ENCODE data around the gene ACER2. TPM values are rescaled to one million over a fixed set of nuclear protein-coding genes. Genes with fewer than 3 reads are reported as not detected.
A peak's percentile ranks its signal among the peaks of the same experiment; 100 is the strongest.

The ACER2 gene
- total RNA-seq, 1 experiment from 2014 or later, result 8.8 TPM

- no peak for TF ChIP-seq ATF6 (CRISPR knock-in tag; IDR thresholded peaks at IDR 0.05)
- TF ChIP-seq ZNF317 (CRISPR knock-in tag; IDR thresholded peaks at IDR 0.05; ENCODE audit: borderline replicate concordance, low read depth), result no peak
- TF ChIP-seq TCF7 (CRISPR knock-in tag; IDR thresholded peaks at IDR 0.05; ENCODE audit: low read depth), result no peak
These were observed 35.3 kb upstream of the ACER2 start (continued) for GRCh38 chr9:19373527-19373926.

GRCh38 chr9:19375538-19375937 lies 33.3 kb upstream of the ACER2 start:
- Mint-ChIP-seq H3K36me3 (peaks cover 66% of the 10 kb centered on the region), H3K27ac (0 out of 2 replicates have a peak overlapping the region, but pooled peaks have one; percentile 48), H3K4me3 (no peak overlapping the region), H3K4me1 (peaks cover 27% of the 10 kb centered on the region), H3K27me3 (ENCODE audit: low read depth) (no peaks in the 10 kb centered on the region), H3K9me3 (no peaks in the 10 kb centered on the region)
- no peak for ATAC-seq
- DNase-seq (ENCODE audit: low spot score), result no peak
- ChIA-PET POLR2A (interaction anchor here (1.1 kb wide), 1 partner anchor 143 kb away, joined by 5 read pairs; no protein-coding TSS in a partner anchor), CTCF (interaction anchor here (0.9 to 2.1 kb wide), 2 partner anchors 82 to 90 kb away, joined by 3 to 8 read pairs; no protein-coding TSS in a partner anchor)
- TF ChIP-seq CBFB (CRISPR knock-in tag; IDR thresholded peaks at IDR 0.05; ENCODE audit: low read depth) (no peak), GTF2I (CRISPR knock-in tag; conservative IDR thresholded peaks at IDR 0.05) (no peak), ZSCAN18 (CRISPR knock-in tag; IDR thresholded peaks at IDR 0.05) (no peak), TP53 (CRISPR knock-in tag; IDR thresholded peaks at IDR 0.05) (no peak), EMX1 (CRISPR knock-in tag; IDR thresholded peaks at IDR 0.05) (no peak), SMAD3 (CRISPR knock-in tag; IDR thresholded peaks at IDR 0.05; ENCODE audit: borderline replicate concordance) (no peak), E2F5 (CRISPR knock-in tag; IDR thresholded peaks at IDR 0.05) (no peak), GABPB1 (CRISPR knock-in tag; IDR thresholded peaks at IDR 0.05) (no peak), FOXP1 (CRISPR knock-in tag; IDR thresholded peaks at IDR 0.05; ENCODE audit: borderline replicate concordance) (no peak), PREB (CRISPR knock-in tag; IDR thresholded peaks at IDR 0.05; ENCODE audit: borderline replicate concordance) (no peak)

GRCh38 chr9:19376931-19377330 lies 31.9 kb upstream of the ACER2 start:
- POLR2A ChIA-PET, result no interaction called here
- ATAC-seq (no peak), DNase-seq (ENCODE audit: low spot score) (no peak)
- CTCF ChIA-PET, result interaction anchor here (1.5 kb wide), 1 partner anchor 88 kb away, joined by 4 read pairs; no protein-coding TSS in a partner anchor
- Mint-ChIP-seq H3K36me3 (peaks cover 66% of the 10 kb centered on the region), H3K27ac (peak overlapping the region; percentile 66), H3K4me1 (peaks cover 33% of the 10 kb centered on the region), H3K27me3 (ENCODE audit: low read depth) (no peaks in the 10 kb centered on the region), H3K4me3 (peak overlapping the region; percentile 99), H3K9me3 (no peaks in the 10 kb centered on the region)
- TF ChIP-seq ERG (CRISPR knock-in tag; IDR thresholded peaks at IDR 0.05), result no peak
- TF ChIP-seq SOX15 (CRISPR knock-in tag; IDR thresholded peaks at IDR 0.05), result no peak
- no peak for TF ChIP-seq ESRRA (CRISPR knock-in tag; IDR thresholded peaks at IDR 0.05; ENCODE audit: borderline replicate concordance)
- no peak for TF ChIP-seq TEAD4 (CRISPR knock-in tag; IDR thresholded peaks at IDR 0.05)
- TF ChIP-seq USF1 (CRISPR knock-in tag; IDR thresholded peaks at IDR 0.05), result no peak
- TF ChIP-seq MYBL2 (CRISPR knock-in tag; IDR thresholded peaks at IDR 0.05), result no peak
- TF ChIP-seq CBFB (CRISPR knock-in tag; IDR thresholded peaks at IDR 0.05; ENCODE audit: low read depth), result no peak
- TF ChIP-seq E2F4 (CRISPR knock-in tag; IDR thresholded peaks at IDR 0.05; ENCODE audit: borderline replicate concordance, low read depth), result no peak
- TF ChIP-seq SMAD4 (CRISPR knock-in tag; IDR thresholded peaks at IDR 0.05), result no peak
- peak; percentile 16; the same call in 1 of the 2 replicates for TF ChIP-seq ZNF416 (CRISPR knock-in tag; IDR thresholded peaks at IDR 0.05)
- TF ChIP-seq ZNF121 (CRISPR knock-in tag; IDR thresholded peaks at IDR 0.05), result no peak
- 0 out of 2 replicates have a peak, but pooled peaks have one; percentile 25 for TF ChIP-seq EMX1 (CRISPR knock-in tag; IDR thresholded peaks at IDR 0.05)
- TF ChIP-seq RELA (CRISPR knock-in tag; IDR thresholded peaks at IDR 0.05; ENCODE audit: borderline replicate concordance), result no peak
- TF ChIP-seq NFATC4 (CRISPR knock-in tag; IDR thresholded peaks at IDR 0.05), result peak; percentile 83
- TF ChIP-seq ZNF396 (CRISPR knock-in tag; IDR thresholded peaks at IDR 0.05; ENCODE audit: borderline replicate concordance), result no peak
- TF ChIP-seq GTF2I (CRISPR knock-in tag; conservative IDR thresholded peaks at IDR 0.05), result no peak
- TF ChIP-seq GABPB1 (CRISPR knock-in tag; IDR thresholded peaks at IDR 0.05), result no peak
